Naive thymus-derived CD8-positive, alpha-beta T cell (primary cell): Measurements from ENCODE around the gene FAIM. TPM values are rescaled to one million over a fixed set of nuclear protein-coding genes. Genes with fewer than 3 reads are reported as not detected.
"Not testable (repeated sequence)": the region's sequence is repeated elsewhere in the genome, so short reads cannot be mapped to it uniquely, and the experiment has no call there.

Source experiments
- ATAC-seq, 2 donors: fragments of 150-1000 bp; cut with Tn5 transposase in 1 of 2; sonication (Bioruptor Pico), chemical (Tn5 transposase) in 1 of 2; 1 replicate in 1 of 2; 2 replicates in 1 of 2; pipeline ENCODE4 v1.10.0; 2021; ENCODE audit warnings: mild to moderate bottlenecking in 2 of 2, moderate library complexity in 2 of 2
- POLR2A ChIA-PET: fragments of 350-600 bp; sonication (Branson Sonifier 250); formaldehyde crosslinking; loops from one replicate; lab custom pipeline; 2021; ENCODE audit warnings: antibody characterized with exemption; lab: Charles Lee
- DNase-seq, 10 donors: peaks; one replicate each; pipeline versions ENCODE4 v3.0.0 to v3.0.0-alpha.2; 2020 to 2022
- H3K27ac Mint-ChIP-seq, 10 donors: one replicate each; pipeline ENCODE4 v1.8.0; 2020 to 2022; ENCODE audit warnings: mild to moderate bottlenecking in 10 of 10, mixed read lengths in 10 of 10, moderate library complexity in 4 of 10, inconsistent platforms in 1 of 10
- H3K27me3 Mint-ChIP-seq, 5 donors: one replicate each; pipeline ENCODE4 v1.8.0; 2021 to 2022; ENCODE audit warnings: mixed read lengths in 5 of 5
- H3K36me3 Mint-ChIP-seq, 3 donors: one replicate each; pipeline ENCODE4 v1.8.0; 2020 to 2022; ENCODE audit warnings: mixed read lengths in 3 of 3, mild to moderate bottlenecking in 2 of 3, inconsistent platforms in 1 of 3
- H3K4me1 Mint-ChIP-seq, 4 donors: one replicate each; pipeline ENCODE4 v1.8.0; 2021 to 2022; ENCODE audit warnings: mixed read lengths in 4 of 4
- H3K4me3 Mint-ChIP-seq, 10 donors: one replicate each; pipeline ENCODE4 v1.8.0; 2020 to 2022; ENCODE audit warnings: mild to moderate bottlenecking in 10 of 10, mixed read lengths in 10 of 10, moderate library complexity in 6 of 10, inconsistent platforms in 1 of 10
- H3K9me3 Mint-ChIP-seq, 9 donors: one replicate each; pipeline ENCODE4 v1.8.0; 2020 to 2022; ENCODE audit warnings: mixed read lengths in 9 of 9, mild to moderate bottlenecking in 3 of 9, inconsistent platforms in 1 of 9, moderate library complexity in 1 of 9
- polyA plus RNA-seq, 3 donors: library from polyadenylated mRNA; unstranded; fragments of 300-500 nt; fragmentation: Illumina TruSeq; gene quantifications; one replicate each; pipeline ENCODE4 v1.2.3, GENCODE V29; 2021
- total RNA-seq, 8 experiments: library from RNA in 2 of 8; stranded (reverse) in 2 of 8; gene quantifications; one replicate each; pipeline ENCODE4 v1.2.3 and lab custom pipeline; 2021 to 2026

Gene FAIM
- 1 to 10 TPM; 5.6 to 6.5 TPM for total RNA-seq
- polyA plus RNA-seq = 1 to 10 TPM; 8.7 to 9.7 (median 9.6) TPM
- 3.3 to 6.5 (median 4.8) reads per million in 6 experiments for total RNA-seq (lab: John Stamatoyannopoulos, UW)

- peaks cover 10 to 26% (median 22%) of the 10 kb centered on the region in 4 donors for H3K4me1 Mint-ChIP-seq
- POLR2A ChIA-PET = interaction anchor here (0.6 to 3.9 kb wide), 11 partner anchors 10 to 434 kb away, joined by 3 to 53 read pairs (median 5); partner anchors contain the start of genes ARMC8, CEP70, DBR1 and PIK3CB
- peaks cover 0 to 6% (median 0%) of the 10 kb centered on the region in 5 donors for H3K27me3 Mint-ChIP-seq
- DNase-seq = peak; percentile 58 to 86 (median 70)
- peak within 1 kb of the TSS; percentile 79 to 99 (median 92) for H3K4me3 Mint-ChIP-seq
- peak within 1 kb of the TSS; percentile 93 to 100 (median 97) for H3K27ac Mint-ChIP-seq
- ATAC-seq = peak; percentile 83 to 84
- H3K9me3 Mint-ChIP-seq = peaks cover 0 to 4% (median 0%) of the 10 kb centered on the region in 9 donors
- H3K36me3 Mint-ChIP-seq = peaks cover 0 to 4% (median 0%) of the 10 kb centered on the region in 3 donors
Observed at GRCh38 chr3:138608322-138609135, at the start of gene FAIM. FAIM (plus strand) TSS chr3:138608771; CDS start chr3:138619727, 10,956 bp downstream.

GRCh38 chr3:138559134-138559533, 49.4 kb upstream of the FAIM start:
- peaks cover 0 to 10% (median 7%) of the 10 kb centered on the region in 4 donors for H3K4me1 Mint-ChIP-seq
- ATAC-seq = no peak
- no peaks in the 10 kb centered on the region for H3K27me3 Mint-ChIP-seq
- peak overlapping the region in 1 of 10 donors; percentile 15 for H3K4me3 Mint-ChIP-seq
- peaks cover 45 to 94% (median 88%) of the 10 kb centered on the region in 3 donors for H3K36me3 Mint-ChIP-seq
- POLR2A ChIA-PET = no interaction called here
- H3K9me3 Mint-ChIP-seq = peaks cover 4 to 65% (median 20%) of the 10 kb centered on the region in 9 donors
- H3K27ac Mint-ChIP-seq = no peak overlapping the region
- no peak for DNase-seq

GRCh38 chr3:138560501-138560900, 48.1 kb upstream of the FAIM start:
- ATAC-seq = no peak
- H3K9me3 Mint-ChIP-seq = peaks cover 2 to 54% (median 18%) of the 10 kb centered on the region in 9 donors
- H3K36me3 Mint-ChIP-seq = peaks cover 42 to 89% (median 89%) of the 10 kb centered on the region in 3 donors
- POLR2A ChIA-PET = no interaction called here
- no peak for DNase-seq
- no peak overlapping the region for H3K27ac Mint-ChIP-seq
- H3K27me3 Mint-ChIP-seq = no peaks in the 10 kb centered on the region
- peaks cover 0 to 10% (median 8%) of the 10 kb centered on the region in 4 donors for H3K4me1 Mint-ChIP-seq
- no peak overlapping the region for H3K4me3 Mint-ChIP-seq

GRCh38 chr3:138562902-138563301, 45.7 kb upstream of the FAIM start:
- not testable (repeated sequence) for H3K27me3 Mint-ChIP-seq, H3K4me3 Mint-ChIP-seq, DNase-seq

GRCh38 chr3:138566293-138566692, 42.3 kb upstream of the FAIM start:
- H3K27me3 Mint-ChIP-seq, H3K4me3 Mint-ChIP-seq, DNase-seq, ATAC-seq, POLR2A ChIA-PET: not testable (repeated sequence)
- peaks cover 23 to 79% (median 59%) of the 10 kb centered on the region in 3 donors for H3K36me3 Mint-ChIP-seq
- H3K27ac Mint-ChIP-seq = peak overlapping the region in 1 of 10 donors; percentile 10
- peaks cover 0 to 13% (median 0%) of the 10 kb centered on the region in 9 donors for H3K9me3 Mint-ChIP-seq
- peaks cover 0 to 10% (median 8%) of the 10 kb centered on the region in 4 donors for H3K4me1 Mint-ChIP-seq

More at GRCh38 chr3:138562902-138563301, 45.7 kb upstream of the FAIM start:
- Mint-ChIP-seq H3K9me3 (peaks cover 0 to 36% (median 18%) of the 10 kb centered on the region in 9 donors), H3K4me1 (peaks cover 0 to 10% (median 8%) of the 10 kb centered on the region in 4 donors), H3K36me3 (peaks cover 40 to 89% (median 84%) of the 10 kb centered on the region in 3 donors), H3K27ac (peak overlapping the region in 1 of 10 donors; percentile 0)
- POLR2A ChIA-PET, ATAC-seq: not testable (repeated sequence)

GRCh38 chr3:138567403-138567802, 41.2 kb upstream of the FAIM start:
- Mint-ChIP-seq H3K4me1 (peaks cover 0 to 12% (median 8%) of the 10 kb centered on the region in 4 donors), H3K9me3 (peaks cover 0 to 13% (median 0%) of the 10 kb centered on the region in 9 donors), H3K4me3 (no peak overlapping the region), H3K36me3 (peaks cover 18 to 77% (median 53%) of the 10 kb centered on the region in 3 donors), H3K27ac (no peak overlapping the region), H3K27me3 (no peaks in the 10 kb centered on the region)
- POLR2A ChIA-PET = no interaction called here
- no peak for ATAC-seq
- DNase-seq = no peak

- POLR2A ChIA-PET = no interaction called here
- Mint-ChIP-seq H3K4me3 (no peak overlapping the region), H3K4me1 (peaks cover 0 to 5% (median 0%) of the 10 kb centered on the region in 4 donors), H3K36me3 (peaks cover 20 to 78% (median 55%) of the 10 kb centered on the region in 3 donors), H3K9me3 (peaks cover 0 to 10% (median 2%) of the 10 kb centered on the region in 9 donors), H3K27me3 (no peaks in the 10 kb centered on the region), H3K27ac (no peak overlapping the region)
- DNase-seq (no peak), ATAC-seq (no peak)
Observed at GRCh38 chr3:138569090-138569489, 39.5 kb upstream of the FAIM start.

- DNase-seq, H3K4me3 Mint-ChIP-seq, H3K4me1 Mint-ChIP-seq, POLR2A ChIA-PET, ATAC-seq, H3K27ac Mint-ChIP-seq, H3K27me3 Mint-ChIP-seq, H3K9me3 Mint-ChIP-seq: not testable (repeated sequence)
- H3K36me3 Mint-ChIP-seq = peaks cover 18 to 76% (median 53%) of the 10 kb centered on the region in 3 donors
Observed at GRCh38 chr3:138569624-138570023, 38.9 kb upstream of the FAIM start.

GRCh38 chr3:138573138-138573537, 35.4 kb upstream of the FAIM start:
- no peak for DNase-seq
- POLR2A ChIA-PET = no interaction called here
- Mint-ChIP-seq H3K36me3 (peaks cover 21 to 54% (median 47%) of the 10 kb centered on the region in 3 donors), H3K4me3 (no peak overlapping the region), H3K9me3 (peaks cover 0 to 13% (median 6%) of the 10 kb centered on the region in 9 donors), H3K27me3 (no peaks in the 10 kb centered on the region), H3K27ac (no peak overlapping the region), H3K4me1 (peaks cover 8 to 23% (median 13%) of the 10 kb centered on the region in 4 donors)
- no peak for ATAC-seq

- Mint-ChIP-seq H3K27ac (peak overlapping the region; percentile 10 to 87 (median 58)), H3K36me3 (peaks cover 17 to 28% (median 27%) of the 10 kb centered on the region in 3 donors), H3K4me3 (peak overlapping the region; percentile 51 to 79 (median 66)), H3K27me3 (no peaks in the 10 kb centered on the region), H3K4me1 (peaks cover 19 to 38% (median 26%) of the 10 kb centered on the region in 4 donors), H3K9me3 (peaks cover 0 to 13% (median 6%) of the 10 kb centered on the region in 9 donors)
- ATAC-seq (peak; percentile 23 to 46), DNase-seq (peak in 1 of 10 donors; percentile 2)
- POLR2A ChIA-PET = interaction anchor here (0.6 to 2.9 kb wide), 2 partner anchors 16 to 89 kb away, joined by 4 to 9 read pairs; partner anchors contain the start of gene CEP70
Observed at GRCh38 chr3:138578141-138578540, 30.4 kb upstream of the FAIM start.

GRCh38 chr3:138578961-138579574, 29.5 kb upstream of the FAIM start:
- ATAC-seq = no peak

GRCh38 chr3:138587374-138587773, 21.2 kb upstream of the FAIM start:
- POLR2A ChIA-PET = interaction anchor here (1.2 kb wide), 1 partner anchor 22 kb away, joined by 3 read pairs; no protein-coding TSS in a partner anchor
- no peak overlapping the region for H3K4me3 Mint-ChIP-seq
- no peak for DNase-seq
- ATAC-seq = no peak
- H3K36me3 Mint-ChIP-seq = peaks cover 0 to 58% (median 5%) of the 10 kb centered on the region in 3 donors
- no peaks in the 10 kb centered on the region for H3K27me3 Mint-ChIP-seq
- no peaks in the 10 kb centered on the region for H3K9me3 Mint-ChIP-seq
- H3K4me1 Mint-ChIP-seq = peaks cover 11 to 25% (median 20%) of the 10 kb centered on the region in 4 donors
- H3K27ac Mint-ChIP-seq = no peak overlapping the region

More at GRCh38 chr3:138578961-138579574, 29.5 kb upstream of the FAIM start:
- peak overlapping the region in 8 of 10 donors; percentile 9 to 75 (median 45) for H3K27ac Mint-ChIP-seq
- peaks cover 0 to 13% (median 4%) of the 10 kb centered on the region in 9 donors for H3K9me3 Mint-ChIP-seq
- peaks cover 22 to 46% (median 30%) of the 10 kb centered on the region in 4 donors for H3K4me1 Mint-ChIP-seq
- peak overlapping the region in 4 of 10 donors; percentile 51 to 79 (median 71) for H3K4me3 Mint-ChIP-seq
- no peaks in the 10 kb centered on the region for H3K27me3 Mint-ChIP-seq
- H3K36me3 Mint-ChIP-seq = peaks cover 11 to 25% (median 18%) of the 10 kb centered on the region in 3 donors
- POLR2A ChIA-PET = interaction anchor here (2.9 kb wide), 1 partner anchor 15 kb away, joined by 9 read pairs; the partner anchor contains the start of gene CEP70
- DNase-seq = no peak
